HEK293 (cell line): Measurements from ENCODE around the gene AKAP8L.

Experiments used
- CTCF ChIA-PET: fragments of 350-600 bp; formaldehyde crosslinking; extraction: SDS; loops from one replicate; lab custom pipeline; 2021; ENCODE audit warnings: antibody characterized with exemption; lab: Yijun Ruan, JAX
- POLR2A ChIA-PET: fragments of 300-600 bp; formaldehyde crosslinking; extraction: SDS; loops from one replicate; lab custom pipeline; 2020; ENCODE audit warnings: antibody characterized with exemption, inconsistent platforms; lab: Yijun Ruan, JAX
- H3K27ac ChIP-seq: fragments of 200-500 bp; sonication (Bioruptor generic); 2 replicates; pipeline ENCODE4 v1.5.1; 2014; ENCODE audit warnings: low read depth, low read length, control low read depth, inconsistent platforms; ENCODE audit errors: extremely low read depth
- H3K36me3 ChIP-seq, 2 experiments: fragments of 200-500 bp in 1 of 2; sonication (Bioruptor generic) in 1 of 2; 1 replicate in 1 of 2; 2 replicates in 1 of 2; pipeline ENCODE4 v1.5.1; 2014 to 2017; ENCODE audit warnings: inconsistent platforms in 2 of 2, low read length in 2 of 2; ENCODE audit not compliant: control insufficient read depth in 2 of 2, insufficient read depth in 1 of 2
- H3K4me1 ChIP-seq: fragments of 200-500 bp; sonication (Bioruptor generic); 2 replicates; pipeline ENCODE4 v1.5.1; 2014; ENCODE audit warnings: mild to moderate bottlenecking, low read length, inconsistent platforms; ENCODE audit not compliant: control insufficient read depth, insufficient read depth
- H3K4me3 ChIP-seq: 2 replicates; pipeline ENCODE4 v1.5.1; 2011; ENCODE audit warnings: low read depth, mild to moderate bottlenecking, control low read depth, low read length, moderate library complexity
- H3K9me3 ChIP-seq: fragments of 200-500 bp; sonication (Bioruptor generic); 2 replicates; pipeline ENCODE4 v1.5.1; 2014; ENCODE audit warnings: low read depth, low read length, inconsistent platforms; ENCODE audit not compliant: control insufficient read depth, insufficient read depth
- BCL11B ChIP-seq: fragments of 450-650 bp; formaldehyde crosslinking; IDR thresholded peaks from 2 replicates; pipeline ENCODE4 v1.5.1; 2016; ENCODE audit warnings: low read depth, missing biosample characterization, missing genetic modification characterization
- GLI4 ChIP-seq: fragments of 450-650 bp; formaldehyde crosslinking; IDR thresholded peaks from 2 replicates; pipeline ENCODE4 v1.5.1; 2016; ENCODE audit warnings: missing biosample characterization, missing genetic modification characterization
- IKZF3 ChIP-seq: fragments of 450-650 bp; IDR thresholded peaks from 2 replicates; pipeline ENCODE4 v1.5.0; 2018; ENCODE audit warnings: missing biosample characterization, mild to moderate bottlenecking, missing genetic modification characterization, moderate library complexity
- KLF10 ChIP-seq: fragments of 450-650 bp; IDR thresholded peaks from 2 replicates; pipeline ENCODE4 v1.5.1; 2018; ENCODE audit warnings: missing biosample characterization, mild to moderate bottlenecking, missing genetic modification characterization
- KLF8 ChIP-seq: fragments of 450-650 bp; formaldehyde crosslinking; IDR thresholded peaks from 2 replicates; pipeline ENCODE4 v1.5.1; 2016; ENCODE audit warnings: missing biosample characterization, missing genetic modification characterization
- MZF1 ChIP-seq: fragments of 450-650 bp; formaldehyde crosslinking; IDR thresholded peaks from 2 replicates; pipeline ENCODE4 v1.5.1; 2017; ENCODE audit warnings: missing biosample characterization, missing genetic modification characterization, borderline replicate concordance
- ZBTB20 ChIP-seq: fragments of 450-650 bp; formaldehyde crosslinking; IDR thresholded peaks from 2 replicates; pipeline ENCODE4 v1.5.1; 2016; ENCODE audit warnings: missing biosample characterization, missing genetic modification characterization
- ZBTB7A ChIP-seq: fragments of 450-650 bp; formaldehyde crosslinking; IDR thresholded peaks from 2 replicates; pipeline ENCODE4 v1.5.1; 2016; ENCODE audit warnings: low read depth, missing biosample characterization, missing genetic modification characterization
- ZBTB8A ChIP-seq: fragments of 450-650 bp; formaldehyde crosslinking; IDR thresholded peaks from 2 replicates; pipeline ENCODE4 v1.5.1; 2016; ENCODE audit warnings: missing biosample characterization, missing genetic modification characterization
- ZFP69B ChIP-seq: fragments of 450-650 bp; formaldehyde crosslinking; IDR thresholded peaks from 2 replicates; pipeline ENCODE4 v1.5.1; 2016; ENCODE audit warnings: missing biosample characterization, missing genetic modification characterization
- ZNF121 ChIP-seq: fragments of 450-650 bp; formaldehyde crosslinking; IDR thresholded peaks from 2 replicates; pipeline ENCODE4 v1.5.1; 2016; ENCODE audit warnings: missing biosample characterization, missing genetic modification characterization
- ZNF138 ChIP-seq: fragments of 450-650 bp; formaldehyde crosslinking; IDR thresholded peaks from 2 replicates; pipeline ENCODE4 v1.5.1; 2016; ENCODE audit warnings: missing biosample characterization, missing genetic modification characterization, borderline replicate concordance
- ZNF146 ChIP-seq: fragments of 450-650 bp; formaldehyde crosslinking; IDR thresholded peaks from 2 replicates; pipeline ENCODE4 v1.5.1; 2016; ENCODE audit warnings: missing biosample characterization, missing genetic modification characterization
- ZNF211 ChIP-seq: fragments of 450-650 bp; formaldehyde crosslinking; IDR thresholded peaks from 2 replicates; pipeline ENCODE4 v1.5.1; 2016; ENCODE audit warnings: low read depth, missing biosample characterization, missing genetic modification characterization
- ZNF350 ChIP-seq: fragments of 450-650 bp; formaldehyde crosslinking; IDR thresholded peaks from 2 replicates; pipeline ENCODE4 v1.5.0; 2017; ENCODE audit warnings: missing biosample characterization, mild to moderate bottlenecking, missing genetic modification characterization
- ZNF514 ChIP-seq: fragments of 450-650 bp; formaldehyde crosslinking; IDR thresholded peaks from 2 replicates; pipeline ENCODE4 v1.5.1; 2016; ENCODE audit warnings: missing biosample characterization, missing genetic modification characterization
- ZNF558 ChIP-seq: fragments of 450-650 bp; formaldehyde crosslinking; IDR thresholded peaks from 2 replicates; pipeline ENCODE4 v1.5.1; 2016; ENCODE audit warnings: missing biosample characterization, missing genetic modification characterization
- ZNF571 ChIP-seq: fragments of 450-650 bp; formaldehyde crosslinking; IDR thresholded peaks from 2 replicates; pipeline ENCODE4 v1.5.0; 2017; ENCODE audit warnings: missing biosample characterization, missing genetic modification characterization
- ZNF621 ChIP-seq: fragments of 450-650 bp; formaldehyde crosslinking; IDR thresholded peaks from 2 replicates; pipeline ENCODE4 v1.5.1; 2017; ENCODE audit warnings: missing biosample characterization, missing genetic modification characterization
- ZNF677 ChIP-seq: fragments of 450-650 bp; IDR thresholded peaks from 2 replicates; pipeline ENCODE4 v1.5.0; 2018; ENCODE audit warnings: missing biosample characterization, mild to moderate bottlenecking, missing genetic modification characterization, moderate library complexity
- ZNF791 ChIP-seq: fragments of 450-650 bp; formaldehyde crosslinking; IDR thresholded peaks from 2 replicates; pipeline ENCODE4 v1.5.1; 2016; ENCODE audit warnings: missing biosample characterization, missing genetic modification characterization
- ZSCAN23 ChIP-seq: fragments of 450-650 bp; formaldehyde crosslinking; IDR thresholded peaks from 2 replicates; pipeline ENCODE4 v1.5.1; 2016; ENCODE audit warnings: missing biosample characterization, missing genetic modification characterization
- TF ChIP-seq, protein P1 (sequence below): fragments of 450-650 bp; formaldehyde crosslinking; IDR thresholded peaks from 2 replicates; pipeline ENCODE4 v1.5.1; 2016; ENCODE audit warnings: missing biosample characterization, missing genetic modification characterization
- TF ChIP-seq, protein P2 (sequence below): fragments of 450-650 bp; formaldehyde crosslinking; conservative IDR thresholded peaks from 2 replicates; pipeline ENCODE4 v1.5.1; 2016; ENCODE audit warnings: low read depth, missing biosample characterization, missing genetic modification characterization
- TF ChIP-seq, protein P3 (sequence below): fragments of 450-650 bp; formaldehyde crosslinking; IDR thresholded peaks from 2 replicates; pipeline ENCODE4 v1.5.1; 2016; ENCODE audit warnings: missing biosample characterization, missing genetic modification characterization
- TF ChIP-seq, protein P4 (sequence below): fragments of 450-650 bp; formaldehyde crosslinking; IDR thresholded peaks from 2 replicates; pipeline ENCODE4 v1.5.1; 2017; ENCODE audit warnings: missing biosample characterization, missing genetic modification characterization

Gene AKAP8L

DNA sequence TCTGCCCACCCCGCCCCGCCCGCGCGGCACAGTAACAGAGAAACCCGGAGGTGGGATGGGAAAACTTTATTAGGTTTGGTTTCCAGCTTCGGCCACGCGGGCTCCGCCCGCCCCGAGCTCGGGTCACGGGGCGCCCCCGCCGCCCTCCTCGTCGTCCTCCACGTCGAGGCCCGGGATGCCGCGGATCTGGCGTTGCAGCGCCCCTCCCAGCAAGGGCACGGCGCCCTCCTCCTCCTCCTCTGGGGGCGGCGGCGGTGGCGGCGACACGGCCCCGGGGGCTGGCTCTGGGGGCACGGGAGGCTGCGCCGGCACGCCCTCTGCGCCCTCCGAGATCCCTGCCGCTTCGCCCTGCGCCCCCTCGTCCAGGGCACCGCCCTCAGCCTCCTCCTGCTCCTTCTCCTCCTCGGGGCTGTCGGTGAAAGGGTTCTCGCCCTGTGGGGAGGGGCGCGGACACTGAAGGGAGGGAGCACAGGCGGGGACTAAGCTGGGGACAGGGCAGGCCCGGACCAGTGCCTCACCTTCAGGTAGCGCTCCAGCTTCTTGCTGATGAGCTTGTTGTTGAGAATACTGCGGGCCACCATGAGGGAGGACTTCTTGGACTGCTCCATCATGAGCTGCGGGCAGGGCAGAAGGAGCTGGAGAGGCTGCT is 38.7 kb downstream of the AKAP8L start (continued):
- TF ChIP-seq, protein P1, sequence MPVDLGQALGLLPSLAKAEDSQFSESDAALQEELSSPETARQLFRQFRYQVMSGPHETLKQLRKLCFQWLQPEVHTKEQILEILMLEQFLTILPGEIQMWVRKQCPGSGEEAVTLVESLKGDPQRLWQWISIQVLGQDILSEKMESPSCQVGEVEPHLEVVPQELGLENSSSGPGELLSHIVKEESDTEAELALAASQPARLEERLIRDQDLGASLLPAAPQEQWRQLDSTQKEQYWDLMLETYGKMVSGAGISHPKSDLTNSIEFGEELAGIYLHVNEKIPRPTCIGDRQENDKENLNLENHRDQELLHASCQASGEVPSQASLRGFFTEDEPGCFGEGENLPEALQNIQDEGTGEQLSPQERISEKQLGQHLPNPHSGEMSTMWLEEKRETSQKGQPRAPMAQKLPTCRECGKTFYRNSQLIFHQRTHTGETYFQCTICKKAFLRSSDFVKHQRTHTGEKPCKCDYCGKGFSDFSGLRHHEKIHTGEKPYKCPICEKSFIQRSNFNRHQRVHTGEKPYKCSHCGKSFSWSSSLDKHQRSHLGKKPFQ (tag by site-specific recombination), result no peak
- TF ChIP-seq ZNF138 (tag by site-specific recombination) (no peak), IKZF3 (peak; percentile 77), ZNF558 (tag by site-specific recombination) (no peak), ZNF146 (tag by site-specific recombination) (no peak), ZNF211 (no peak), ZNF571 (tag by site-specific recombination) (no peak), ZNF514 (tag by site-specific recombination) (no peak), MZF1 (tag by site-specific recombination) (no peak), ZNF677 (no peak), ZNF791 (tag by site-specific recombination) (no peak), ZFP69B (tag by site-specific recombination) (0 out of 2 replicates have a peak, but pooled peaks have one; percentile 15), ZNF121 (tag by site-specific recombination) (no peak), BCL11B (tag by site-specific recombination) (no peak), ZBTB7A (tag by site-specific recombination) (no peak), ZNF350 (no peak)
- TF ChIP-seq, protein P2, sequence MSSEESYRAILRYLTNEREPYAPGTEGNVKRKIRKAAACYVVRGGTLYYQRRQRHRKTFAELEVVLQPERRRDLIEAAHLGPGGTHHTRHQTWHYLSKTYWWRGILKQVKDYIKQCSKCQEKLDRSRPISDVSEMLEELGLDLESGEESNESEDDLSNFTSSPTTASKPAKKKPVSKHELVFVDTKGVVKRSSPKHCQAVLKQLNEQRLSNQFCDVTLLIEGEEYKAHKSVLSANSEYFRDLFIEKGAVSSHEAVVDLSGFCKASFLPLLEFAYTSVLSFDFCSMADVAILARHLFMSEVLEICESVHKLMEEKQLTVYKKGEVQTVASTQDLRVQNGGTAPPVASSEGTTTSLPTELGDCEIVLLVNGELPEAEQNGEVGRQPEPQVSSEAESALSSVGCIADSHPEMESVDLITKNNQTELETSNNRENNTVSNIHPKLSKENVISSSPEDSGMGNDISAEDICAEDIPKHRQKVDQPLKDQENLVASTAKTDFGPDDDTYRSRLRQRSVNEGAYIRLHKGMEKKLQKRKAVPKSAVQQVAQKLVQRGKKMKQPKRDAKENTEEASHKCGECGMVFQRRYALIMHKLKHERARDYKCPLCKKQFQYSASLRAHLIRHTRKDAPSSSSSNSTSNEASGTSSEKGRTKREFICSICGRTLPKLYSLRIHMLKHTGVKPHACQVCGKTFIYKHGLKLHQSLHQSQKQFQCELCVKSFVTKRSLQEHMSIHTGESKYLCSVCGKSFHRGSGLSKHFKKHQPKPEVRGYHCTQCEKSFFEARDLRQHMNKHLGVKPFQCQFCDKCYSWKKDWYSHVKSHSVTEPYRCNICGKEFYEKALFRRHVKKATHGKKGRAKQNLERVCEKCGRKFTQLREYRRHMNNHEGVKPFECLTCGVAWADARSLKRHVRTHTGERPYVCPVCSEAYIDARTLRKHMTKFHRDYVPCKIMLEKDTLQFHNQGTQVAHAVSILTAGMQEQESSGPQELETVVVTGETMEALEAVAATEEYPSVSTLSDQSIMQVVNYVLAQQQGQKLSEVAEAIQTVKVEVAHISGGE (tag by site-specific recombination), result no peak

DNA sequence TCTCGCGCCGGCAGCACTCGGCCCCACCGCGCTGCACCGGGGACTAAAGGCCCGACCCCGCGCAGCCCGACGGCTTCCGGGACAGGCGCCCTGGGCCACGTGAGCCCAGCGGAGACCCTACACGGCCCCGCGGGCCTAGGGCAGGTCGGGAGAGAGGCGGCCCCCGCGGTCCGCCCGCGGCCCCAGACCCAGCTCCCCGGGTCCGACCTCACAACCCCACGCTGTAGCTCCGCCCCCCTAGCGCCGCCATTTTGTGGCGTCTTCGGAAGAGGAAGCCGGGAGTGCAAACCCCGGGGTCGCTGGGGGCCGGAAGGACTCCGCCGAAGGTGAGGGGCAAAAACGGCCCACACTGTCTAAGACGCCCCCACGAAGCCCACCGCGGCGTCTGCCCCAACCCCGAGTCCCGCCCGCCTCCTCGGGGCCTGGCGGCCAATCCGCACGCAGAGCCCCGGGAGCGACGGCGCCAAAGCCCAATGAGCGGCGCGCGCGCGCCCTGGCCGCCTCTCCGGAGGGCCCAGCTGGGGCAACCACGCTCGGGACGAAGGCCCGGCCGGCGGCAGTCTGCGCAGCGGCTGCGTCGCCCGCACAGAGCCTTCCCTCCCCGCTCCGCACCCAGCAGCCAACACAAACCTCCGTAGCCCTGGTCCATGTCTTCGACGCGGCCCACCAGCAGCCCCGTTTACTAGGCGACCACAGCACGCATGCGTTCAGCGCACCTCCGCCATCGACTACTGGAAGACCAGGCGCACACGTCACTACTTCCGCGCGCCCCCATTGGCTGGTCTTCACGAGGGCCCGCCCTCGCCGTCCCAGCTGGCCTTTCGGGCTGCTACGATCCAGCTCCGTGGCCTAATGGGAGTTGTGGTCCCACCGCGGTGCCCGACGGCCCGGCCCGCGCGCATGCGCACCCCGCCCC is 39.4 kb downstream of the AKAP8L start, which contains the start of gene AKAP8:
AKAP8 (minus strand) TSS at position 705 of the 916 bp plus-strand sequence; CDS start at position 649, 56 bp downstream.
- POLR2A ChIA-PET, result interaction anchor here (0.5 to 5.8 kb wide), 20 partner anchors 8 to 1361 kb away, joined by 3 to 94 read pairs (median 5); partner anchors contain the start of genes AKAP8L and BRD4
- Histone ChIP-seq H3K36me3 (peaks cover 5 to 31% of the 10 kb centered on the region in 2 experiments; a peak in 2 of 3 replicates), H3K9me3 (no peaks in the 10 kb centered on the region), H3K4me1 (peaks cover 6% of the 10 kb centered on the region), H3K4me3 (peak within 1 kb of the TSS; percentile 98), H3K27ac (peak within 1 kb of the TSS; percentile 89)
- CTCF ChIA-PET, result interaction anchor here (0.6 to 1.3 kb wide), 6 partner anchors 29 to 205 kb away, joined by 3 to 6 read pairs (median 3); partner anchors contain the start of gene AKAP8L
- TF ChIP-seq ZBTB20, result peak; percentile 97
- TF ChIP-seq GLI4 (tag by site-specific recombination), result no peak
- TF ChIP-seq ZBTB7A (tag by site-specific recombination), result peak; percentile 8; the same call in 1 of the 2 replicates
- no peak; the same call in 1 of the 2 replicates for TF ChIP-seq ZFP69B (tag by site-specific recombination)
- no peak for TF ChIP-seq ZSCAN23 (tag by site-specific recombination)
- TF ChIP-seq, protein P3, sequence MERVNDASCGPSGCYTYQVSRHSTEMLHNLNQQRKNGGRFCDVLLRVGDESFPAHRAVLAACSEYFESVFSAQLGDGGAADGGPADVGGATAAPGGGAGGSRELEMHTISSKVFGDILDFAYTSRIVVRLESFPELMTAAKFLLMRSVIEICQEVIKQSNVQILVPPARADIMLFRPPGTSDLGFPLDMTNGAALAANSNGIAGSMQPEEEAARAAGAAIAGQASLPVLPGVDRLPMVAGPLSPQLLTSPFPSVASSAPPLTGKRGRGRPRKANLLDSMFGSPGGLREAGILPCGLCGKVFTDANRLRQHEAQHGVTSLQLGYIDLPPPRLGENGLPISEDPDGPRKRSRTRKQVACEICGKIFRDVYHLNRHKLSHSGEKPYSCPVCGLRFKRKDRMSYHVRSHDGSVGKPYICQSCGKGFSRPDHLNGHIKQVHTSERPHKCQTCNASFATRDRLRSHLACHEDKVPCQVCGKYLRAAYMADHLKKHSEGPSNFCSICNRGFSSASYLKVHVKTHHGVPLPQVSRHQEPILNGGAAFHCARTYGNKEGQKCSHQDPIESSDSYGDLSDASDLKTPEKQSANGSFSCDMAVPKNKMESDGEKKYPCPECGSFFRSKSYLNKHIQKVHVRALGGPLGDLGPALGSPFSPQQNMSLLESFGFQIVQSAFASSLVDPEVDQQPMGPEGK (tag by site-specific recombination), result peak; percentile 83
- TF ChIP-seq ZNF621, result no peak
- 0 out of 2 replicates have a peak, but pooled peaks have one; percentile 26 for TF ChIP-seq KLF10 (tag by site-specific recombination)
- TF ChIP-seq, protein P4, sequence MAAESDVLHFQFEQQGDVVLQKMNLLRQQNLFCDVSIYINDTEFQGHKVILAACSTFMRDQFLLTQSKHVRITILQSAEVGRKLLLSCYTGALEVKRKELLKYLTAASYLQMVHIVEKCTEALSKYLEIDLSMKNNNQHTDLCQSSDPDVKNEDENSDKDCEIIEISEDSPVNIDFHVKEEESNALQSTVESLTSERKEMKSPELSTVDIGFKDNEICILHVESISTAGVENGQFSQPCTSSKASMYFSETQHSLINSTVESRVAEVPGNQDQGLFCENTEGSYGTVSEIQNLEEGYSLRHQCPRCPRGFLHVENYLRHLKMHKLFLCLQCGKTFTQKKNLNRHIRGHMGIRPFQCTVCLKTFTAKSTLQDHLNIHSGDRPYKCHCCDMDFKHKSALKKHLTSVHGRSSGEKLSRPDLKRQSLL (tag by site-specific recombination), result no peak; the same call in 1 of the 2 replicates
- TF ChIP-seq ZBTB8A (tag by site-specific recombination), result peak; percentile 56; the same call in 1 of the 2 replicates
- 0 out of 2 replicates have a peak, but pooled peaks have one; percentile 11 for TF ChIP-seq KLF8
